Parathyroid adenoma (tissue), 2 donors: ENCODE results near the gene C13orf42.

Source experiments
- H2AFZ ChIP-seq: fragments of 300-600 bp; sonication (generic); one replicate; pipeline ENCODE4 v1.7.0; 2017; ENCODE audit warnings: antibody characterized with exemption, mild to moderate bottlenecking
- H3K27ac ChIP-seq: fragments of 300-600 bp; sonication (generic); one replicate; pipeline ENCODE4 v1.7.0; 2017
- H3K27me3 ChIP-seq: fragments of 300-600 bp; sonication (generic); one replicate; pipeline ENCODE4 v1.7.0; 2017; ENCODE audit warnings: low read length; ENCODE audit not compliant: control insufficient read depth, insufficient read depth
- H3K36me3 ChIP-seq: fragments of 300-600 bp; sonication (generic); one replicate; pipeline ENCODE4 v1.7.0; 2017; ENCODE audit warnings: low read length; ENCODE audit not compliant: control insufficient read depth, insufficient read depth
- H3K4me1 ChIP-seq: fragments of 300-600 bp; sonication (generic); one replicate; pipeline ENCODE4 v1.7.0; 2017; ENCODE audit warnings: control low read depth
- H3K4me2 ChIP-seq: fragments of 300-600 bp; sonication (generic); one replicate; pipeline ENCODE4 v1.7.0; 2017; ENCODE audit warnings: low read length
- H3K4me3 ChIP-seq: fragments of 300-600 bp; sonication (generic); one replicate; pipeline ENCODE4 v1.7.0; 2017; ENCODE audit warnings: low read depth, low read length
- H3K79me2 ChIP-seq: fragments of 300-600 bp; sonication (generic); one replicate; pipeline ENCODE4 v1.7.0; 2017; ENCODE audit warnings: control low read depth
- H3K9ac ChIP-seq: fragments of 300-600 bp; sonication (generic); one replicate; pipeline ENCODE4 v1.7.0; 2017; ENCODE audit warnings: mild to moderate bottlenecking
- H3K9me3 ChIP-seq: fragments of 300-600 bp; sonication (generic); one replicate; pipeline ENCODE4 v1.7.0; 2017; ENCODE audit warnings: low read length; ENCODE audit not compliant: control insufficient read depth
- TF ChIP-seq, protein P1 (sequence below): fragments of 300-600 bp; sonication (generic); IDR thresholded peaks from one replicate; pipeline ENCODE4 v1.7.0; 2017; ENCODE audit warnings: antibody characterized with exemption, mild to moderate bottlenecking
- donor health status: primary hyperparathyroidism.

C13orf42 gene

DNA sequence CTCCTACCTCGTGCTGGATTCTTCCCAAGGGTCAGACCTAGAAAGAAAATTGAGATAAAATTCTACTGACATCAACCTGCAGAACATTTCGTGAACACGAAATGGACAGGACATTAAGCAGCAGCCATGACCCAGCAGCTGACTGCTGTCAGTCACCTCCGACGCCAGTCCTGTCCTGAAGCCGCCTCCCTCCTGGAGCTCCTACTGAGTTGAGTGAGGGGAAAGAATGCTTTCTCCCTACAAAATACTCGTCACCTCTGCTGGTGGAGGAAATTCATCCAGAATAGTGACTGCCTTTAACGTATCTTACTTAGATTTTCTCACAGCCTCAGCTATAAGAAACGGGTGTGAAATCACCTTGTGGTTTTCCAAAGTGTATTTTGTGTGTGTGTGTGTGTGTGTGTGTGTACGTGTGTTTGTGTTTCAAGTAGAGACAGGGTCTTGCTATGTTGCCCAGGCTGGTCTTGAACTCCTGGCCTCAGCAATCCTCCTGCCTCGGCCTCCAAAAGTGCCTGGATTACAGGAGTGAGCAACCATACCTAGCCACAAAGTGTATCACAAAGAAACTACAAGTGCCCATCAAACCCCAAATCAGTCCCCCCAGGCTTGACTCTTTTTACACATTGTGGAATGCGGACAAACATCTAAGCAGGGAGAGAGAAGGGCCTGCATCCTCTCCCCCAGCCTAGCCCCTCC, 2.3 kb upstream of the C13orf42 start:
- H3K27me3 ChIP-seq, result no peaks in the 10 kb centered on the region
- no peaks in the 10 kb centered on the region for H3K9me3 ChIP-seq
- no peaks in the 10 kb centered on the region for H3K4me1 ChIP-seq
- no peak overlapping the region for H3K4me2 ChIP-seq
- H3K27ac ChIP-seq, result no peak overlapping the region
- no peak overlapping the region for H3K4me3 ChIP-seq
- H3K79me2 ChIP-seq, result no peaks in the 10 kb centered on the region
- H3K36me3 ChIP-seq, result no peaks in the 10 kb centered on the region
- no peak overlapping the region for H3K9ac ChIP-seq
- no peak overlapping the region for H2AFZ ChIP-seq
- TF ChIP-seq, protein P1, sequence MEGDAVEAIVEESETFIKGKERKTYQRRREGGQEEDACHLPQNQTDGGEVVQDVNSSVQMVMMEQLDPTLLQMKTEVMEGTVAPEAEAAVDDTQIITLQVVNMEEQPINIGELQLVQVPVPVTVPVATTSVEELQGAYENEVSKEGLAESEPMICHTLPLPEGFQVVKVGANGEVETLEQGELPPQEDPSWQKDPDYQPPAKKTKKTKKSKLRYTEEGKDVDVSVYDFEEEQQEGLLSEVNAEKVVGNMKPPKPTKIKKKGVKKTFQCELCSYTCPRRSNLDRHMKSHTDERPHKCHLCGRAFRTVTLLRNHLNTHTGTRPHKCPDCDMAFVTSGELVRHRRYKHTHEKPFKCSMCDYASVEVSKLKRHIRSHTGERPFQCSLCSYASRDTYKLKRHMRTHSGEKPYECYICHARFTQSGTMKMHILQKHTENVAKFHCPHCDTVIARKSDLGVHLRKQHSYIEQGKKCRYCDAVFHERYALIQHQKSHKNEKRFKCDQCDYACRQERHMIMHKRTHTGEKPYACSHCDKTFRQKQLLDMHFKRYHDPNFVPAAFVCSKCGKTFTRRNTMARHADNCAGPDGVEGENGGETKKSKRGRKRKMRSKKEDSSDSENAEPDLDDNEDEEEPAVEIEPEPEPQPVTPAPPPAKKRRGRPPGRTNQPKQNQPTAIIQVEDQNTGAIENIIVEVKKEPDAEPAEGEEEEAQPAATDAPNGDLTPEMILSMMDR, result no peak

DNA sequence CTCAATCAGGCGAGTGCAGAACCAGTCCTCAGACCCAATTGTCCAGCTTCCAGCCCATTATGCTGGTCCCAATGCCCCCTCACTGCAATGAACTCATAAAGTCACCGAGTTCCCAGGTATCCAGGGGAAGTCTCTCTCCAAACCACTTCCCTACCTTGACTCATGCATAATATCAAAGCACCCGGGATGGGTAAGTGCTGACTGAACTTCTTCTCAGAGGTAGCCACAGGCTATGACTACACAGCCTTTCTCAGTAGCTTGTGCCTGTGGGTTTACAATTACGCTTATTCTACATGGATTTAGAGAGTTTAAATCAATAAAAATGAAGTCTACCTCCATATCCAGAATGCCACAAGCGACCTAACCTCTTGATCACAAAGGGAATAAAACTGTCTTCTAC, 1.7 kb upstream of the C13orf42 start:
- H3K27me3 ChIP-seq, result no peaks in the 10 kb centered on the region
- H2AFZ ChIP-seq, result no peak overlapping the region
- no peak overlapping the region for H3K9ac ChIP-seq
- no peaks in the 10 kb centered on the region for H3K79me2 ChIP-seq
- H3K27ac ChIP-seq, result no peak overlapping the region
- H3K36me3 ChIP-seq, result no peaks in the 10 kb centered on the region
- no peak overlapping the region for H3K4me3 ChIP-seq
- H3K4me2 ChIP-seq, result no peak overlapping the region
- TF ChIP-seq, protein P1, result no peak
- no peaks in the 10 kb centered on the region for H3K9me3 ChIP-seq
- H3K4me1 ChIP-seq, result no peaks in the 10 kb centered on the region

DNA sequence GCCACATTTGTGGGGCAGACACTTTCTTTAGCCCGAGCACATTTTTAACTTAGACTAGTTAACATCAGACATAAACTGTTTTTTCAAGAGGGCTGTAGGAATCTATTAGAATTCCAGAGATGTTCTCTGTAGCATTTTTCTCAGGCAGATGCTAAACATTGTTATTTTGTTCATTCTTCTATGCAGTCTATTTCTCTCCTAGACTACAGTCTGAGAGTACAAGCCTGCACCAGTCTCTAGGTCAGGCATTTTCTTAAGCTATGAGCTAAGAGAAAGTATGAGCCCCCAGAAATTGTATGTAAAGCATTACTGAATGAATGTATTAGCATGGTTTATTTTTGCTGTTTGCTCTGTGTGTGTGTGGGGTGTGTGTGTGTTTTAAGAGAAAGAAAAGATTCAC, 923 bp upstream of the C13orf42 start:
- no peak overlapping the region for H3K27ac ChIP-seq
- TF ChIP-seq, protein P1, result no peak

DNA sequence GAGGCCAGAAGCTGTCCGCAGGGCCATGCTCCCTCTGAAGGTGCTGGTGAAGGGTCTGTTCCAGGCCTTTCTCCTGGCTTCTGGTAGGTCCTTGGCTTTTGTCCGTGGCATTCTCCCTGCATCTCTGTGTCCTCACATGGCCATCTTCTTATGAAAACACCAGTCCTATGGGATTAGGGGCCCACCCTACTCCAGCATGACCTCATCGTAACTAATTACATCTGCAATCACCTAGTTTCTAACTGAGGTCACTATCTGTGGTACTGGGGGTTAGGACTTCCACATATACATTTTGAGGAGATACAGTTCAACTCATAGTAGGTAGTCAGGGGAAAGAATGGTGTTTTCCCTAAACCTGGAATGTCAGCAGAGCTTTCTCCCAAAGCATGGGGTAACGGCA, 3.1 kb downstream of the C13orf42 start:
- no peaks in the 10 kb centered on the region for H3K79me2 ChIP-seq
- H3K27me3 ChIP-seq, result no peaks in the 10 kb centered on the region
- no peak overlapping the region for H3K9ac ChIP-seq
- H3K4me1 ChIP-seq, result no peaks in the 10 kb centered on the region
- H2AFZ ChIP-seq, result no peak overlapping the region
- no peaks in the 10 kb centered on the region for H3K36me3 ChIP-seq
- TF ChIP-seq, protein P1, result no peak
- no peak overlapping the region for H3K4me3 ChIP-seq
- no peak overlapping the region for H3K4me2 ChIP-seq
- H3K9me3 ChIP-seq, result no peaks in the 10 kb centered on the region
- H3K27ac ChIP-seq, result no peak overlapping the region

More for the DNA sequence above, 923 bp upstream of the C13orf42 start:
- Histone ChIP-seq H3K9me3 (no peaks in the 10 kb centered on the region), H2AFZ (no peak overlapping the region), H3K4me3 (no peak overlapping the region), H3K79me2 (no peaks in the 10 kb centered on the region), H3K4me1 (no peaks in the 10 kb centered on the region), H3K36me3 (no peaks in the 10 kb centered on the region), H3K4me2 (no peak overlapping the region), H3K9ac (no peak overlapping the region), H3K27me3 (no peaks in the 10 kb centered on the region)

DNA sequence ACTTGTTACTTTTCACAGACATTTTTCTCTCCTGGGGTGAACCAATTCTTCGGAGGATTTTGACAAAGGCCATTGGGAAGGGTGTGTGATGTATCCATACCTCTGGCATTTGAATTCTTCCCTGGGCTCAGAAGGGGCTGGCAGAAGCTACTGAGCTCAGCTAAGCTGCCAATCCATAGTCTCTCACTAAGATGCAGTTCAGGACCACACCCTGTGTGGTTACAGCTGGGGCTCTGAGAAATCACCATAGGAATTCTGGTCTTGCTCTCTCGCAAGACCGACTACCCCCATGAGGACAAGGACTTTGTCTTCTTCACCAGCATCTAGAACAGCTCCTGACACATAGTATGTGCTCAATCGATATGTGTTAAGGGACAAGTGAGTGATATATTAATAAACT, 6.0 kb downstream of the C13orf42 start:
- no peaks in the 10 kb centered on the region for H3K9me3 ChIP-seq
- H3K4me3 ChIP-seq, result no peak overlapping the region
- TF ChIP-seq, protein P1, result no peak
- H3K4me1 ChIP-seq, result no peaks in the 10 kb centered on the region
- no peak overlapping the region for H2AFZ ChIP-seq
- H3K4me2 ChIP-seq, result no peak overlapping the region
- no peak overlapping the region for H3K9ac ChIP-seq
- no peaks in the 10 kb centered on the region for H3K36me3 ChIP-seq
- H3K27ac ChIP-seq, result no peak overlapping the region
- H3K79me2 ChIP-seq, result no peaks in the 10 kb centered on the region
- no peaks in the 10 kb centered on the region for H3K27me3 ChIP-seq
